Muscle of arm (tissue), 12 donors: Measurements from ENCODE around the gene SERGEF. TPM values are rescaled to one million over a fixed set of nuclear protein-coding genes. Genes with fewer than 3 reads are reported as not detected.

Experiments used
- DNase-seq: peaks from one replicate; pipeline ENCODE4 v3.0.0-alpha.2; 2013
- polyA plus RNA-seq, 12 donors: library from polyadenylated mRNA; unstranded; fragments of 120-200 nt; gene quantifications; one replicate each; pipeline ENCODE4 v1.2.1, GENCODE V29; 2013; ENCODE audit not compliant: insufficient read length in 12 of 12

SERGEF gene
- polyA plus RNA-seq, 12 donors = 7.0 to 60.5 (median 12.0) TPM; not detected in 1

DNA sequence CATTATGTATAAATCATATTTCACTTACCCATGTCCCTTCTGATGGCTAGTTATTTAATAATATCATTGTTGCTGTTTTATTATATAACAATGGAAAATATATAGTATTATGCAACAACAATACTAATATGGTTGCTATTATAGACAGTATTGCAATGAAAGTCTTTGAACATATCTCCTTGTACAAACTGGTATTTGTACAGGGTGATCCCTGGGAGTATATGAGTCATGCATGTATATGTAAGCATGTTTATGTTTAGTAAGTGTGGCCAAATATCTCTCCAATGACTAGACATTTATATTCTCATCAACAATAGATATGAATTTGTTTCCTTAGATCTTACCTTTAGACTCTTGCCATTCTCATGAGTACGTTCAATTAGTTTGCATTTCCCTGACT, 222.4 kb downstream of the SERGEF start:
- DNase-seq = no peak

DNA sequence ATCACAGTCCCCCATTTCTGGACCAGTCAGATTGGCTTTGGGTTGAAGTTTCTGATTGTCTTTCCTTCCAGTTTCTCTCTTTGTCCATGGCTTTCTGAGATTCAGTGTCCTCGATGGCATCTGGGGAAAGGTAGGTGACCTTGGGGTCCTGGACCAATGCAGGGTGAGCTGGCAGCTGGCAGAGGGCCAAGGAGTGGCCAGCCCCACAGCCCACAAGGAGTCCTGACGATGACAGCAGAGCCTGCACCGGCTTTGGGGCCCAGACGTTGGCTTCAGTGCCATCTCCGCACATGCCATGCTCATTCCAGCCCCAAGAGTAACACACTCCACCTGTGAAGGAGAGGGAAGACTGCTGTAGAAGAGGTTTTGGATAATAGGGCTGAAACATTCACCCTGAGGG, 224.8 kb downstream of the SERGEF start:
- no peak for DNase-seq

DNA sequence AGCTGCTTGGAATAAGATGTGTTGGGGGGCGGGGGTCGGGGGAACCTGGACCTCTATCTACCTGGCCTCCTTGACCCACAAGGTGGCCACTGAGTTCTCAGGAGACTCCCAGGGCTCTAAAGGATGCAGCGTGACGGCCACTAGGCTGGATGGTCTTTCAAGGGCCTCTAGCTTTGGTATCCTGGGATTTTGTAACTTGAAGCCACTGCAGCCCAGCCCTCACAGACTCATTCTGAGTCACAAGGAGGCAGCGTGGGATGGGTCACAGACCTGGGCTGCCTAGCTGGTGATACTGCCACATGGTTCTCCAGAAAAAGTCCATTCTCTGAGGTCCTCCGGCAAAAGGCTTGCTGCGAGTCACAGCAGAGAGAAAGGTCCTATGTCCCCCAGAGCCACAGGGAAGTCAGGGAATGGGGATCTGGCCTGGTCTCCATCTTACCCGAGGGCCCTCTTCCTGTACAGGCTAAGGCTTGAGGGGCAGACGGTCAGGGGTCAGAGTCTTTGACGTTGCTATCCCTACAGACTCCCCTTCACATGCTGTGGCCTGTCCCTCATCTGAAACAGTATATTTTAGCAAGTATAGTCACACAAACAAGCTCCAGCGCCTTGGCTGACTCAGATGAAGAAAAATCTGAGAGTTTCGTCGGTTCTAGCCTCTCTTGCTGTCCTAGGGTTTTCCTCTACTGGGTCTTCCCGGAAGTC, 225.9 kb downstream of the SERGEF start:
- DNase-seq = no peak

DNA sequence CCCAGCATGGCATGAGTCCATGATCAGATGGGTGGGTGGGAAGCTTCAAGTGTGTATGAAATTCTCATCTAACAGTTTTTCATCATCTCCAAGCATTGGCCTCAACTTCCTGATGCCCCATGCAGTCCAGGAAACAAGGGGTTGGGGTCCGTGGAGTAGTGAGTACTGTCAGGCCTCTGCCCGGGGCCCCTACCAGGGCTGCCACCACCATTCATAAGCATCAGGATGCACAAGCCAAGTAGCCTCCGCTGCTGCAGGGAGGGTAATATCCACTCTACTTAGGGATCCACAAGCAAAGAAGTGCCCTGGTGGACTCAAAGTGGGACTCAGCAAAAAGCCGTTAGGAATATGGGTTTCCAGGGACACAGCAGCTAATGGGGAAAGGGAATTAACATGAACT, 229.0 kb downstream of the SERGEF start:
- no peak for DNase-seq

DNA sequence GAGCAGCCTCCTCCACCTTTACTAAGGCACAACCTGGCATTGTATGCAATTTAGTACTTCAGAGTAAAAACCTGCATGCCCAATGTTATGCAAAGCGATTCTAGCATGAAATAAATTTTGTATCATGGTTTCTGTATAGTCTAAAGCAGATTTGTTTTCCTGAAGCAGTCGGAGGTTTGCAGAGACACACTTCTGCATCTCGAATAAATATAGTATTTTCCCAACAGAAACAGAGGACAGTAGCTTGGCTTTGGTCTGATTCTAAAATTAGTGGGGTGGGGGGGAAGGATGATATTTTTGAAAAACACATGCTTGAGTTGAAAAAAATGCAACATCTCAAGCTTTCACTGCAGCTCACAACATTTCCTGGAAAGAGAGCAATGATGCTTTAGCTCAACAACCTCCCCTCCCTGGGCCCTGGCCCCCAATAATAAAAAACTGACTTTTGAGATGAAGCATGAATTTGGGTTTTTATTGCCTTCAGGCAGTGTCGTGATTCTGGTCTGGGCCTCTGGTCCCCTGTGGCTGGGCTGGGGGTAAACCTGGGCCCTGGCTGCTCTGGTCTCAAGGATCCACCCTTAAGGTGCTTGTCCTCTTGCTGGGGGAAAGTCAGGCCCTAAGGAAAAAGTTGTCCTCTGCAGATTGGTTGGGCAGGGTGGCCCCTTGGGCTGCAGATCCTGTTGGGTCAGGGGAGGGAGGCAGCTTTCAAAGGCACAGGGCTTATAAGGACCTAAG, 230.1 kb downstream of the SERGEF start:
- no peak for DNase-seq

DNA sequence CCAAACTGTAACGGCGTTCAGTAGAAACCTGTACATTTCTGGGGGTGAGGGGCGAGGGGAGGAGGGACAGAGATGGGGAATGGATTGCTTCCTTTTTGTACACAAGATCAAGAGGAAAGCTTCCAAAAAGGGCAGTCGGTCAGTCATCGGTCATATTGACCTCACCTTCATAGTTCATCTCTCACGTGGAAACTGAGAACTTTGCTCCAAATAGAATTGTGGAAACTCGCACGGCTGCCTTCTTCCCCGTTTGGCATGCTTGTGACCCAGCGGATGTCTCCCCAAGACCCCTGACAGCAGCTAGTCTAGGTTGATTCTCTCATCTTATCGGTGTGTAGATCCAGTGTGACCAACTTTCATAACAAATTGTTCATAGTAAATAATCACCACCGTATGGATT, 230.7 kb downstream of the SERGEF start:
- DNase-seq = no peak

DNA sequence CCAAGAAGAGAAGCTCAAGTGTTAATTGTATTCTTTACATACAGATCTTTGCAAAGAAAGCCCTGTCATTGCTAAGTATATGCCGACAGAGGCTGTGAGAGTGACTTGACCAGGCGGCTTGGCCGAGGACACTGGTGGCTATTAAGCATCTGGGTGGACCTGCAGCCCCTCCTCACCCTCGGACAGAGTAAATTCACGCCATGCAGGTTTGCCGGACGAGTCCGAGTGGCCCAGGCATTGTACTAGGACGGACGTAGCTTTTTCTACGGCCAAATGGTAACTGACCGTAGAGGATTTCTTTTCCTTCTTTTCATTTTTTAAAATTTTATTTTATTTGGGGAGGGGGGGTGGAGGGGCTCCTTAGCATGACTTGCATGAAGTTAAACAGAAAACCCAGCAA, 231.2 kb downstream of the SERGEF start:
- no peak for DNase-seq

DNA sequence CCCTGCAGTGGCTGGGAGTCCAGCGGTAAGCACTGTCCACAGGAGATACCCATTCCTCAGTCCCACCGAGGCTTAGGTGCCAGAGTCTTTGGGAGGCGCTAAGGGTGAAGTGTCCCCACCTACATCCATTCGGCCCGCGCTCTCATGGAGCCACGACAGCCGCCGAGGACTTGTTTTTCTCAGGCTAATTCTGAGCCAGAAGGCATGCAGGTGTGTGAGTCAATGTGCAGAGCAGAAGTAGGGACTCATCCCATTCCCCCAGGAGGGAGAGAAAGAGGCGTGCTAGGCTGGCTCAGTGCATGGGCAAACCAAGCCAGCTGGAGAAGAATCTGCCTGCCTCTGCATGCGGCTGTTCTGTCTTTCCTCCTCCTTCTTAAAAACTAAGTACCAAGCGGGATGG, 231.6 kb downstream of the SERGEF start:
- no peak for DNase-seq

DNA sequence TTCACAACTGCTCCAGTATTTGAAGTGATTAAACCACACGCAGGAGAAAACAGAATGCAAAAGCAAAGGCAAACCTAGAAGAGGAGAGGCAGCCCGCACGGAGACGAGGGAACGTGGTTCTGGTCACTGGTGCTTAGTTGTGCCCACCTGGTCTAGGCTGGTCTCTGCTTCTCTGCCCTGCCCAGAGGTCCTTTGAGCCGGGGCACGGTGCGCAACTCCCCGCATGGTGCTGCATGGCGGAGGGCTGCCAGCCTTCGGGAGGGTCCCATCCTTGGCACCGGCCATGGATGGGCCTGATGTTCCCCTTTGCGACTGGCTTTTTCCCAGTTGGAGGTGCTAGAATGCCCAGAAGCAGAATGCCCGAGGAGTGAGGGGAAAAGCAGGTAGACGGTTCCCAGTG, 232.2 kb downstream of the SERGEF start:
- no peak for DNase-seq

DNA sequence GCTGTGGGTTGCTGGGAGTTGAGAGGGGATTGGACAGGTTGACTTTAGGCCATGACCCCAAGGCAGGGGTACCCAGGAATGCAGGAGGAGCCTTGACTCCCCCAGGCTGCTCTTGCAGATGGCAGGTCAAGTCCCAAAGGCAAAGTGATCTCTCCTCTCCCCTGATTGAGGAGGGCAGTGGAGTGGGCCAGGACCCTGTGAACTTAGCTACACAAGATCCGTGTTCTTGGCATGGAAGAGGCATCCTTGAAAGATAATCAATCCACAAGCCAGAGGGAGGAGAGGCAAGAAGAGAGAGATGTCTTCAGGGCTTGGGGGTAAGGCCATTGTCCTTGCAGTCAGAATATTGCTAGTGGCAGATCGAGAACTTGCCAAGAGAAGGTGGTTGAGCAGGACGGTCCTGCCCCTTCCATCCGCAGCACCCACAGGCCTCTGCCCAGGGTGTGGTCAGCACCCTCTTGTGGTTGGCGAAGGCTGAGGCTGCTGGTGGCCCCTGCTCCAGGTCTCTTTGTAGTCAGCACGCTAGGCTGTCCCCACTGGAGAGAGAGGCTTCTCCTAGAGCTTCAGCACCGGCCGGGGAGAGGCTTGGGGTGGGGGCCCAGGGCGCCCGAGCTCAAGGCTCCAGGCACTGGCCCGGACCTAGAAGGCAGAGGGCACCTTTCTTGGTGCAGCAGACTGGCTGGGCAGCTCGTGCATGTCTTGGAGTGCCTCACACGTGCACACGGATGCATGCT, 232.8 kb downstream of the SERGEF start:
- DNase-seq = no peak

DNA sequence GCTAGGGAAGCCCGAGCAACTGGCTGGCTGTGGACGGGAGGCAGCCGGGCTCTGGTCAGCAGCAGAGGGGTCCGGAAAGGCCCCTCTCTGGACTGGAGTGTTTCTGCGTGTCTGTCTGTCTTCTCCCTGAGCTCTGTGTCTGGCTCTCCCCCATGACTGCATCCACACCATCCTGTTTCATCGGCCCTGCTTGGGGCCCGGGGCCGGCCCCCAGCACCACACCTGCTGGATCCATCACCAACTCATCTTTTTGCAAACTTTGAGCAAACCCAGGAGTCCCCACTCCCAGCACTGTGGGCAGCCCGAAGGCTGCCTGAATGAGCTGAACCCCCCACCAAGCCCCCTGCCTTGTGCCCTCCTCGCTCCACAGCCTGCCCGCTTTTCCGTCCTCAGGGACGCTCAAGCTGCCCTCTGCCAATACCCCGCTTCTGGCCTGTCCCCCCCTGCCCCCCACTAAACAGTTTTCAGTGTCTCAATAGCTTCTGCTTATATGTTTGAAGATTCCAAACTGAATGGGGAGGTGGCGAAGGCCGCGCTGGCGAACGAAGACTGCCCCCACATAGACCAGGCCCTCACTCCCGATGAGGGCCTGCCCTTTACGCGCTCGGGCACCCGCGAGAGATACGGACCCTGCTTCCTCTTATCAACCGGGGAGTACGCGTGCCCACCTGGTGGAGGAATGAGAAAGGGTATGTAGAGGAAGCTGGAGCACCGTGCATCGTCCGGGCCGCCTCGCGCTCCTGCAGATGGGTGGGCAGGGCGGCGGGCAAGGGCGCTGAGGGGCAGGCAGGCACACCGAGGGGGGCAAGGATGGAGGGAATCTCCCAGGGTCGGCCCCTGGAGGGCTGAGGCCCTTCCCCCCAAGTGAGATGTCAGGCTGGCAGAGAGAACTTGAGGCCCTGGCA, 233.6 kb downstream of the SERGEF start:
- no peak for DNase-seq

DNA sequence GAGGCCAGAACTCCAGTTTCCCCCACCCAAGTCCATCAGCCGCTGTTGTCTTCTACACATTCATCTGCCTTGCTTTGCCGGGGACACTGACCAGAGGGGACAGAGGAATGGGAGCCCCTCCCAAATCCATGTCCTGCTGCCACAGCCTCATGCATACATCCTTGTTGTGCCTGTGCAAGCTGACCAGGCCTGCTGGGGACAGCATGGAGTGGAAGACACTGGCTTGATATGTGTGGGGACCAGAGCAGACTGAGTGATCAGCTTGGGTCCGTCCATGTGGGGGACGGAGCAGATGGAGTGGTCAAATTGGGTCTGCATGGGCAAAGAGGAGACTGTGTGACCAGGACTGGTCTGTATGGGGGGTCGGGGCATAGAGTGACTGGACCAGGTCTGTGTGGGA, 234.5 kb downstream of the SERGEF start:
- DNase-seq = no peak

DNA sequence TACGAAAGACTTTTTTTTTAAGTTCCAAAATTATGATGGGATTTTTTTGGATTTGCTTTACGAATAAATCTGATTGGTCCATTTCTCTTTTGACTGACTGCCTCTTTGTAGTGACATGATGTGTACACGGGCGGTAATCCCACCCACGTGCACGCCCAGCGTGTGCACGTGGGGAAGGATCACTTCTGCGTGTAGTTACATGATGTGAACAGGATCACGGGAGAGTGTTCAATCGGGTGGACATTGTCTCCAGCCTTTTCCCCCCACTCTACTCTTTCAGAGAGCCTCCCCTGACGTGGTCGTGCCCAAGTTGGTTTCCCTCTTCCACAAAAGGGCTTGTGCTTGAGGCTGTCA, 235.1 kb downstream of the SERGEF start:
- no peak for DNase-seq

DNA sequence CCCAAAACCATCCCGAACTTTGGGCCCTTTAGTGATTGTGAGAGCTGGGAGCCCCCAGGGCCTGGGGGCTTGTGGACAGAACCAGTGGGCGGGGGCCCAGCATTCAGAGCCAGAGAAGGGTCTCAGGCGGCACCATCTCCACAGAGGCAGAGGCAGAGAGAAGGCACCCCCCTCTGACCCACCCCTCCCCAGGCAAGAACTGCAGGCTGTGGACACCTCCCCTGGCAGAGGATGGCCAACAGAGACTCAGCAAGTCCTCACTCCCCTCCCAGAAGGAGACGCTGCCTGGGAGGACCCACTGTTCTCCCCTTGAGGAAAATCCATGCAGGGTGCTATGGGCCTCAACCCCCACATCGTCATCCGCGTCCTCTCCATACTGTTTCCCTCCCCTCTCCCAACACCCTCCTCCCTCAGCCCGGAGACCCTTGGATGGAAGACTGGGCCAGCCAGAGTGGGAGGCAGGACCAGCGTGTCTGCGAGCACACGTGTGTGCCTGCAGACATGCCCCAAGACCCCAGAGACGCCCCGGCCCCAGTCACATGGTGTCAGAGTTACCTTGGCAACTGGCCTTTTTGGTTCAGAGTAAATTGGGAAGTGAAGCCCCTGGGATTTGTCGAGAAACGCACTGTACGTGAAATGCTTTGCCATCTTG, 235.6 kb downstream of the SERGEF start:
- DNase-seq = no peak

DNA sequence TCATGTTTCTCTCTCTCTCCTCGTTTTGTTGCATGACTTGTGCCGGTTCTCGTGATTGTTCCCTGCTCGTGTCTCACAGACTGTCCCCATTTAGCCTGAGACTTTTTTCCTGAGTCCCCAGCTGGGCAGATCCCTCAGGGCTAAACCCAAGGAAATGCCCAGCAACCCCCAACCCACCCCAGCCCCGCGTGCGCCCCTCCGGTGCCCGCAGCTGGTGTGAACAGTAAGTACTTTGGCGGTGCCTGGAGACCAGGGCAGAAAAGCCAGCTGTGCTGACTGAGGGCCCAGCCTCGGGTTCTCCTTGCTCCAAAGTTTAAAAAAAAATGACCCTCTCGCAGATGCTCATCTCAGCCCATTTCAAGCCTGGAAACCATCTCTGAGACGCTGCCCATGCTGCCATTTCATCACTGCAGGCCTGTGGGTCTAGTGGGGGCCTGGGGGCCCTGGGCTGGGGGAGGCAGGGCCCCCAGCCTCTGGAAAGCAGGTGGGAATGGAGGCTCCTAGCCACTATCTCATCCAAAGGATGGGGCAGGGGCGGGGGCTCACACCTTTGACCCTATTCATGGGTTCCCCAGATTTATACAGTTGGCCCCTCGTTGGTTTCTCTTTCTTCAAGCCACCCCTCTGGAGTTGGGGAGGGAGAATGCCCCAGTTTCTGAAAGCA, 236.5 kb downstream of the SERGEF start:
- DNase-seq = no peak

DNA sequence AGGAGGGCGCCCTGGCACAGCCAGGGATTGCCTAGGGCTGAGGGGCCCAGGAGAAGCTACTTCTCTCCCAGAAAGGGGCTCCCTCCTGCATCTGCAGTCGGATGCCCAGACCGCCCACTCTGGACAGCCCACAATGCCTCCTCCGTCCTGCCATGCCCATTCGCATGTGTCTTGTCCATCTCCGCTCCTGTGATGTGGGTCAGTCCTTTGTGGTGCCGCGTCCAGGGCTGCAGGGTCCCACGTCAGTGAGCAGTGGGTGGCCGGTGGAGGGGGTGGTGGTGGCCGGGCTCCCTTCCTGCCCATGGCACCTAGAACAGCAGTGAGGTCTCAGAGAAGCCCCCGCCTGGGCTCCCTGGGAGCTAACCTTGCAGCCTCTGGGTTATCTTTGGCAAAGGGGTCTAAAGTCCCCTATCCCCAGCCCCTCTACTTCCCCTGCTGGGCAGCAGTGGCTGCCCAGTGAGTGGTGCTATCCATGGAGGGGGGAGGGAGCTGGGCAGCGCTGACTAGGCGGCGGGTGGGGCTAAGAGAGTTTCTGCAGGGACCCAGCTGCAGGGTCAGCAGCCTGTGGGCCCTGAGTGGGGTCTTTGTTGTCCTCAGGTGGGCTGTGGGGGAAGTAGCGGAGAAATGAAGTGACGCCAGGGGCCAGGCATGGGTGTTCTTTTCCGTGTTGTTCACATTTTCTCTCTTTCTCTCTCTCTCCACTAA, 237.2 kb downstream of the SERGEF start:
- DNase-seq = no peak

DNA sequence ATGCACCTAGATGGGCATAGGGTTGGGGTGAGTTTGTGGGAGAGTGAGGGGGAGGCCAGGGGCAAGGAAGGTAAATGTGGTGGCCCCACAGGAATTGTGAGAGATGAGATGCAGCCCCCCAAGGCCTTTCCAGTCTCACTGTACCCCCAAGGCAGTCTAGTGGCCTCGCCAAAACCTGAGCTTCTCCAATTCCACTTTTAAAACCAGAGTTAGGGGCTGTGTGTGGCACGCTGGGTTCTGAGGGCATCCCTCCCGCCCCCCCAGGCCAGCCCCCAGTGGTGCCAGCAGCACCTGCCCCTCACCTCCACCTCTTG, 237.9 kb downstream of the SERGEF start:
- no peak for DNase-seq

DNA sequence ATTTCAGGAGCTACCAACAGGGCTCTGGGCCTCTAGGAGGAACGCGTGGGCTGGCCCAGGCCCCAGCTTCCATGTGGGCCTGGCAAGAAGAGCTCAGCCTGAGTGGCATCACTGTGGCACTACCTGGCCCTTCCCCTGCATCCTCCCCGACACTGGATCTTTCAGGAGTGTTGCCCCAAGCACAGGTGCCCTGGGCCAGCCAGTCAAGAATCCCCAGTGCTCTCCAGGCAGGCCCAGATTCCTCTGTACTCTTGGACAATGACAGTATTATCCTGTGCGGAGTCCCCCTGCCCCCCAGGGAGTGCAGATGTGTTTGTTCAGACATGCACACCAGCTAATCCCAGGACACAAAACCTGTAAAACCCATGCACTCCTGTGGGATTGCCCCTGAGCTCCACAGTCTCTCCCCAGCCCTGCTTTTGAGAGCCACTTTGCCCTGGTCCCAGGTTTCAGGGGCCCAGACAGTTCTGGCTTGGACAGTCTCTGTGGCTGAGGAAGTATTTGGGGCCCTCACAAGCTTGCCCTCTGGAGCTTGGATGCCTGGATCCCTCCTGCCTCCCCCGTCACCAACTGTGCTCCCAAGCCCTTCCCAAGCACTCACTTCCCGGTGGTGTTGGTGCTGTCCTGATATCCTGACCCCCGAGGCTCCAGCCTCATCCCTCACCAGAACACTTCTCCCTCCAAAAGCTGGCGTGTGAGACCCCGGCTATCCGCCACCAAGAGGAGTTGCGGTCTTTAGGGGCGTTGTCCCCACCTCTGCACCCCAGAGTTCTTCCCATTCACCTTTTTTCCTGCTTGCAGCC, 238.4 kb downstream of the SERGEF start:
- no peak for DNase-seq

DNA sequence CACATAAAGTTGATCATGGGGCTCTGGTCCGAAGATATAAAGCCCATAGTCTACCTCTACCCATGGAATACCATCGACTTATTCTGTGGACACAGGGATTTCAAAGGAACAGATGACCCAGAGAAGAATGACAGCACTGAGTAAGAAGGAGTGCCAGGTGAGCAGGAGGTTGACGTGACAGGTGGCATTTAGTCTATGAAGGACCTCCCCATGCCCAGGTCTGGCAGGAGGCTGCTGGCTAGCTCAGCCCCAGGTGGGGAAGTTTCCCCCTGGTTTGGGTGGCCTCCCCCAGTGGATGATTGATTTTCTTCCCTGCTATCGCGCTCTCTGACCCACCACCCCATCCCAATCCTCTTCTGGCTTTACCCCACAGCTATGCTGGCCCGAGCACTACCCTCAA, 239.2 kb downstream of the SERGEF start:
- DNase-seq = no peak
